NB4 (cell line): ENCODE data around the gene MAPK11.

ENCODE experiments used
- MAX ChIP-seq: IDR thresholded peaks from 2 replicates; pipeline ENCODE4 v1.6.1; 2011; ENCODE audit warnings: low read depth, low read length
- MYC ChIP-seq: IDR thresholded peaks from 2 replicates; pipeline ENCODE4 v1.6.1; 2011; ENCODE audit warnings: low read depth, low read length
- POLR2A ChIP-seq: IDR thresholded peaks from 2 replicates; pipeline ENCODE4 v1.6.1; 2011; ENCODE audit warnings: mild to moderate bottlenecking; ENCODE audit not compliant: insufficient read length; ENCODE audit errors: extremely low read depth
- TF ChIP-seq, protein P1 (sequence below): IDR thresholded peaks from one replicate; pipeline ENCODE4 v1.5.1; 2012; ENCODE audit warnings: low read depth, low read length

DNA sequence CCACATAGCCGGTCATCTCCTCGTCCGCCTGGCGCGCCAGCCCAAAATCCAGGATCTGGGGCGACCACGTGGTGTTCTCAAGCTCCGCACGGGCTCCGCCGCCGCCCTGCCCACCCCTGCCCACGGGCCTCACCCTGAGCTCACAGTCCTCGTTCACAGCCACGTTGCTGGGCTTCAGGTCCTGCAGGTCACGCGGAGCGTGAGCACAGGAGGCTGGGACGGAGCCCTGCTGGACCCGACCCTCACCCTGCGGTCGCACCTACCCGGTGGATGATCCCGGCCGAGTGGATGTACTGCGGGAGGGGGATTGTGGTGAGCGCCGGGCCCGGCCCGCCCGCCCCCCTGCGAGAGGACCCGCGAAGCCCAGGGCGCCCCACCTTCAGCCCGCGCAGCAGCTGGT is 3.2 kb downstream of the MAPK11 start:
- TF ChIP-seq, protein P1, sequence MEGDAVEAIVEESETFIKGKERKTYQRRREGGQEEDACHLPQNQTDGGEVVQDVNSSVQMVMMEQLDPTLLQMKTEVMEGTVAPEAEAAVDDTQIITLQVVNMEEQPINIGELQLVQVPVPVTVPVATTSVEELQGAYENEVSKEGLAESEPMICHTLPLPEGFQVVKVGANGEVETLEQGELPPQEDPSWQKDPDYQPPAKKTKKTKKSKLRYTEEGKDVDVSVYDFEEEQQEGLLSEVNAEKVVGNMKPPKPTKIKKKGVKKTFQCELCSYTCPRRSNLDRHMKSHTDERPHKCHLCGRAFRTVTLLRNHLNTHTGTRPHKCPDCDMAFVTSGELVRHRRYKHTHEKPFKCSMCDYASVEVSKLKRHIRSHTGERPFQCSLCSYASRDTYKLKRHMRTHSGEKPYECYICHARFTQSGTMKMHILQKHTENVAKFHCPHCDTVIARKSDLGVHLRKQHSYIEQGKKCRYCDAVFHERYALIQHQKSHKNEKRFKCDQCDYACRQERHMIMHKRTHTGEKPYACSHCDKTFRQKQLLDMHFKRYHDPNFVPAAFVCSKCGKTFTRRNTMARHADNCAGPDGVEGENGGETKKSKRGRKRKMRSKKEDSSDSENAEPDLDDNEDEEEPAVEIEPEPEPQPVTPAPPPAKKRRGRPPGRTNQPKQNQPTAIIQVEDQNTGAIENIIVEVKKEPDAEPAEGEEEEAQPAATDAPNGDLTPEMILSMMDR: no peak
- TF ChIP-seq MAX: no peak
- no peak for TF ChIP-seq MYC
- TF ChIP-seq POLR2A: no peak
